KMS-11 (cell line): Measurements from ENCODE around the gene RTN4.

Source experiments
- H2AFZ ChIP-seq: fragments of 200-600 bp; sonication (generic); 2 replicates; pipeline ENCODE4 v1.6.1; 2016; ENCODE audit warnings: antibody characterized with exemption, mixed run types, low read depth
- H3K27ac ChIP-seq: fragments of 200-600 bp; sonication (generic); 2 replicates; pipeline ENCODE4 v1.6.1; 2016; ENCODE audit warnings: mild to moderate bottlenecking, mixed run types
- H3K27me3 ChIP-seq: fragments of 200-600 bp; sonication (generic); 2 replicates; pipeline ENCODE4 v1.6.1; 2017; ENCODE audit warnings: mild to moderate bottlenecking, low read depth, mixed run types, moderate library complexity; ENCODE audit not compliant: insufficient read depth
- H3K36me3 ChIP-seq: fragments of 200-600 bp; sonication (generic); 2 replicates; pipeline ENCODE4 v1.6.1; 2017; ENCODE audit warnings: mild to moderate bottlenecking, mixed run types; ENCODE audit not compliant: insufficient read depth
- H3K4me1 ChIP-seq: fragments of 200-600 bp; sonication (generic); 2 replicates; pipeline ENCODE4 v1.6.1; 2016; ENCODE audit warnings: mild to moderate bottlenecking, low read depth, mixed run types; ENCODE audit not compliant: poor library complexity, severe bottlenecking
- H3K4me2 ChIP-seq: fragments of 200-600 bp; sonication (generic); 2 replicates; pipeline ENCODE4 v1.7.0; 2016; ENCODE audit warnings: mild to moderate bottlenecking, mixed run types
- H3K4me3 ChIP-seq: fragments of 200-600 bp; sonication (generic); IDR thresholded peaks from 2 replicates; pipeline ENCODE4 v1.6.1; 2017; ENCODE audit warnings: low read depth, low read length, mixed read lengths; ENCODE audit not compliant: insufficient read depth
- H3K79me2 ChIP-seq: fragments of 200-600 bp; sonication (generic); 2 replicates; pipeline ENCODE4 v1.6.1; 2016; ENCODE audit warnings: low read depth, mixed run types; ENCODE audit not compliant: insufficient read depth
- H3K9ac ChIP-seq: fragments of 200-600 bp; sonication (generic); 2 replicates; pipeline ENCODE4 v1.6.1; 2016; ENCODE audit warnings: mild to moderate bottlenecking, mixed run types
- H4K20me1 ChIP-seq: fragments of 200-600 bp; sonication (generic); 2 replicates; pipeline ENCODE4 v1.6.1; 2016; ENCODE audit warnings: mild to moderate bottlenecking, mixed run types; ENCODE audit not compliant: insufficient read depth
- TF ChIP-seq, protein P1 (sequence below): fragments of 200-600 bp; sonication (generic); conservative IDR thresholded peaks from 2 replicates; pipeline ENCODE4 v1.6.1; 2017; ENCODE audit warnings: low read depth, mild to moderate bottlenecking, antibody characterized with exemption, low read length, moderate library complexity, mixed read lengths

RTN4 gene

GRCh38 chr2:54967269-54967668, 83.0 kb downstream of the RTN4 start:
- Histone ChIP-seq H3K27me3 (no peaks in the 10 kb centered on the region), H3K36me3 (no peaks in the 10 kb centered on the region), H3K79me2 (no peaks in the 10 kb centered on the region), H4K20me1 (no peaks in the 10 kb centered on the region), H3K4me3 (no peak overlapping the region), H3K9ac (no peak overlapping the region), H3K4me1 (peaks cover 7% of the 10 kb centered on the region), H3K27ac (no peak overlapping the region), H3K4me2 (no peak overlapping the region), H2AFZ (no peak overlapping the region)
- TF ChIP-seq, protein P1, sequence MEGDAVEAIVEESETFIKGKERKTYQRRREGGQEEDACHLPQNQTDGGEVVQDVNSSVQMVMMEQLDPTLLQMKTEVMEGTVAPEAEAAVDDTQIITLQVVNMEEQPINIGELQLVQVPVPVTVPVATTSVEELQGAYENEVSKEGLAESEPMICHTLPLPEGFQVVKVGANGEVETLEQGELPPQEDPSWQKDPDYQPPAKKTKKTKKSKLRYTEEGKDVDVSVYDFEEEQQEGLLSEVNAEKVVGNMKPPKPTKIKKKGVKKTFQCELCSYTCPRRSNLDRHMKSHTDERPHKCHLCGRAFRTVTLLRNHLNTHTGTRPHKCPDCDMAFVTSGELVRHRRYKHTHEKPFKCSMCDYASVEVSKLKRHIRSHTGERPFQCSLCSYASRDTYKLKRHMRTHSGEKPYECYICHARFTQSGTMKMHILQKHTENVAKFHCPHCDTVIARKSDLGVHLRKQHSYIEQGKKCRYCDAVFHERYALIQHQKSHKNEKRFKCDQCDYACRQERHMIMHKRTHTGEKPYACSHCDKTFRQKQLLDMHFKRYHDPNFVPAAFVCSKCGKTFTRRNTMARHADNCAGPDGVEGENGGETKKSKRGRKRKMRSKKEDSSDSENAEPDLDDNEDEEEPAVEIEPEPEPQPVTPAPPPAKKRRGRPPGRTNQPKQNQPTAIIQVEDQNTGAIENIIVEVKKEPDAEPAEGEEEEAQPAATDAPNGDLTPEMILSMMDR = no peak

DNA sequence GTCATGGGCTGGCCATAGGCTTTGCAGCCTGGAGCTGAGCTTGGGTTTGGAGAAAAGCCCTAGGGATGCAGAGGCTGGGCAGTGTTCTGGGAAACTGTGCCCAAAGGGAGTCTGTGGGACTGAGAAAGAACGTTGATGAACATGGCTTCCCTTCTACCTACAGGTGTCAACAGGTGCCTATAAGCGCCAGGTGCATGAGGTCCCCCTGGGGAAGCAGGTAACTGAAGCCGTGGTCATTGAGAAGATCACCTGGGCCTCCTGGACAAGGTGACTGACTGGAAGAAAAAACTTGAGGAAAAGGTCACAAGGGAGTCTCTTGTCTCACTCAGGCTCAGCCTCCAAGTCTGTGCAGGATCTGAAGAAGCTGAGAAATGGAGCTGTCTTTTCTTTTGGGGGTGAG, 83.4 kb downstream of the RTN4 start:
- Histone ChIP-seq H3K27ac (no peak overlapping the region), H3K4me2 (no peak overlapping the region), H3K79me2 (no peaks in the 10 kb centered on the region)

DNA sequence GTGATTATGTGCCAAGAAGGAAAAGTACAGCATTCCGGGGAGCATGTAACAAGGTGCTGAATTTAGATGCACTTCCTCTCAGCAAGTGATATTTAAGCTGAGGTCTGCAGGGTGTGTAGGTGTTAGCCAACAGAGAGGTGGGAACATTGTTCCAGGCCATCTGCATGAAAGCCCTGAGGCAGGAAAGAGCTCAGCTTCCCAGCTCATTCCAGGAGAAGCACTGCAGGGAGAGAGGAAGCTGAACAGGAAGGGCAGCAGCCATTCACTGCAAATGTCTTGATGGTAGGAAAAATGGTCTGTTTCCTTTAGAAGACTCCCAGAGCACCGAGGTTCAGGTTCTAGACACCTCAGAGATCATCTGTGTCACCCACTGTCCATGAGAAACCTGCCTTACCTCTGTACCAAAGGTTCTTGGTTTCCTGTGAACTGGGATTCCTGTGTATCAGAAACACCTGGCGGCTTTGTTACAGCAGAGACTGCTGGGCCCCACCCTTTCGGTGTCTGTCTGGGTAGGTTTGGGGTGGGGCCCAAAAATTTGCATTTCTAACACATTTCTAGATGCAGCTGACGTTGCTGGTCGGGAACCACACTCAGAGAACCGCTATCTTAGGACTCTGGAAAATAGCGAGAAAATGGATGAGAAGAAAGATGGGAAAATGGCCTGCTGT, 84.0 kb downstream of the RTN4 start:
- no peak overlapping the region for H3K9ac ChIP-seq
- H3K4me1 ChIP-seq = peaks cover 10% of the 10 kb centered on the region
- TF ChIP-seq, protein P1 = no peak
- no peaks in the 10 kb centered on the region for H3K36me3 ChIP-seq
- no peak overlapping the region for H3K4me3 ChIP-seq
- H3K4me2 ChIP-seq = no peak overlapping the region
- H3K27ac ChIP-seq = no peak overlapping the region
- no peaks in the 10 kb centered on the region for H4K20me1 ChIP-seq
- H2AFZ ChIP-seq = no peak overlapping the region
- H3K27me3 ChIP-seq = no peaks in the 10 kb centered on the region
- no peaks in the 10 kb centered on the region for H3K79me2 ChIP-seq

More for the DNA sequence above, 83.4 kb downstream of the RTN4 start:
- Histone ChIP-seq H2AFZ (no peak overlapping the region), H4K20me1 (no peaks in the 10 kb centered on the region), H3K9ac (no peak overlapping the region), H3K27me3 (no peaks in the 10 kb centered on the region), H3K36me3 (no peaks in the 10 kb centered on the region), H3K4me3 (no peak overlapping the region), H3K4me1 (peaks cover 7% of the 10 kb centered on the region)
- TF ChIP-seq, protein P1 = no peak

DNA sequence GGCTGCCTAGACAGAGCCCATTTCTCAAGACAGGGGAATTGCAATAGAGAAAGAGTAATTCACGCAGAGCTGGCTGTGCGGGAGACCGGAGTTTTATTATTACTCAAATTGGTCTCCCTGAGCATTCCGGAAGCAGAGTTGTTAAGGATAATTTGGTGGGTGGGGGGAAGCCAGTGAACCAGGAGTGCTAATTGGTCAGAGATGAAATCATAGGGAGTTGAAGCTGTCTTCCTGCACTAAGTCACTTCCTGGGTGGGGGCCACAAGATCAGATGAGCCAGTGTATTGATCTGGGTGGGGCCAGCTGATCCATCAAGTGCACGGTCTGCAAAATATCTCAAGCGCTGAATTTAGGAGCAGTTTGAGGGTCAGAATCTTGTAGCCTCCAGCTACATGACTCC, 84.8 kb downstream of the RTN4 start:
- Histone ChIP-seq H3K9ac (no peak overlapping the region), H3K4me1 (peaks cover 12% of the 10 kb centered on the region), H3K4me3 (no peak overlapping the region), H3K4me2 (no peak overlapping the region), H3K27ac (no peak overlapping the region), H3K36me3 (no peaks in the 10 kb centered on the region), H3K79me2 (no peaks in the 10 kb centered on the region), H3K27me3 (no peaks in the 10 kb centered on the region), H4K20me1 (no peaks in the 10 kb centered on the region), H2AFZ (no peak overlapping the region)
- TF ChIP-seq, protein P1 = no peak
